ENCODE measurements around the gene STMN1. TPM values are rescaled to one million over a fixed set of nuclear protein-coding genes. Genes with fewer than 3 reads are reported as not detected.
A peak's percentile ranks its signal among the peaks of the same experiment; 100 is the strongest.

Gene STMN1
- total RNA-seq, 4 donors from 2014 or later = 19.0 to 26.5 (median 24.0) TPM

DNA sequence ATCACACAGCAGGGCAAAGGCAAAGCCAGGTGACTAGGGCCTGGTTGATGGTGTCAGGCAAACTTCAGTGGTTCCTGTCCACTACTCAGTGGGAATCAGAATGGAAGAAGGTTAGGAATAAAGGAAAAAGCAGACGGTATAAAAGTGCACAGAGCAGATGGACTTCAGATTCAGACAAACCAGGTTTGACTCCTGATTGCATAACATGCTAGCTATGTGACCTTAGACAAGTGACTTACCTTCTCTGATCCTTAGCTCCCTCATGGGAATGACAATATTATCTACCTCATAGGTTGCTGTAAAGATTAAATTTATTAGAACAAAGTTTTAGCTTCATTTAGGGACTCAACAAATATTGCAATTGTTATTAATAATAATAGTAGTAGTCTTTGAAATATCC, 35.6 kb downstream of the STMN1 start:
- H3K4me3 ChIP-seq (ENCODE audit: low read depth, poor library complexity, severe bottlenecking) = no peak overlapping the region
- TF ChIP-seq, protein P1, sequence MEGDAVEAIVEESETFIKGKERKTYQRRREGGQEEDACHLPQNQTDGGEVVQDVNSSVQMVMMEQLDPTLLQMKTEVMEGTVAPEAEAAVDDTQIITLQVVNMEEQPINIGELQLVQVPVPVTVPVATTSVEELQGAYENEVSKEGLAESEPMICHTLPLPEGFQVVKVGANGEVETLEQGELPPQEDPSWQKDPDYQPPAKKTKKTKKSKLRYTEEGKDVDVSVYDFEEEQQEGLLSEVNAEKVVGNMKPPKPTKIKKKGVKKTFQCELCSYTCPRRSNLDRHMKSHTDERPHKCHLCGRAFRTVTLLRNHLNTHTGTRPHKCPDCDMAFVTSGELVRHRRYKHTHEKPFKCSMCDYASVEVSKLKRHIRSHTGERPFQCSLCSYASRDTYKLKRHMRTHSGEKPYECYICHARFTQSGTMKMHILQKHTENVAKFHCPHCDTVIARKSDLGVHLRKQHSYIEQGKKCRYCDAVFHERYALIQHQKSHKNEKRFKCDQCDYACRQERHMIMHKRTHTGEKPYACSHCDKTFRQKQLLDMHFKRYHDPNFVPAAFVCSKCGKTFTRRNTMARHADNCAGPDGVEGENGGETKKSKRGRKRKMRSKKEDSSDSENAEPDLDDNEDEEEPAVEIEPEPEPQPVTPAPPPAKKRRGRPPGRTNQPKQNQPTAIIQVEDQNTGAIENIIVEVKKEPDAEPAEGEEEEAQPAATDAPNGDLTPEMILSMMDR (IDR thresholded peaks at IDR 0.05) = no peak
- TF ChIP-seq POLR2A (IDR thresholded peaks at IDR 0.05) = no peak
- intact Hi-C loops (cut with DNase I; ENCODE audit: low total_unique reads) = no loop called here
- 81 to 100% methylated on average over 1 of the region's 1 CpG for WGBS, 2 donors
- DNase-seq (ENCODE audit: low spot score in 2 of 2) = no peak

DNA sequence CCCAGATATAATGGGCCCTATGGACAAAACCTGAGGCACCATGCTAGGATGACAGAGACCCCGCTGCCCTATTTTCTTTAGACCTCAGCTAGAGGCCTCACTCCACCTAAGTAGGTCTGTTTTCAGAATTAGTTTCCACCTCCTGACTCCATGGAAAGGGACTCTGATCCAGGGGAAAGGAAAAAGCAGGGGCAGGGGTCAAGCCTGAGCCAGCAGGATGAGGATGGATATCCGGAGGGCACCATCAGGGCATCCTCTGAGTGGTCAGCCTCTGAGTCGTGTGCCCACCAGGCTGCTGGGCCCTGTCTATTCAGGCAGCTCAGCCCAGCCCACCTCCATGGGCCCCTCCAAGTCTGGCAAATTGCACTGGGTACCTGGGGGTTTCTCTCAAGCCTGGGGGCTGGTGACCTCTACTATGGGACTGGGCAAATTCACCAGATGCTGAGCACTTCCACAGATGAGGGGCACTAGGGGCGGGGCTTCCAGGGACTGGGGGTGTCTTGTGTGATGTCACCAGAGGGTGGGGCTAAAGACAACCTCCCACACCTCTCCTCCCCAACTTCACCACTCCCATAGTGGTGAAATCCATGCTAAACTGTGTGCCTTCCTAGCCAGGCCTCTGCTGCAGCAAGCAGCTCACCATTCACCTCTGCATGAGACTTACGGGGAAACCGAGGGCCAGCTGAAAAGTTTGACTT, 36.2 kb downstream of the STMN1 start:
- intact Hi-C loops (cut with DNase I; ENCODE audit: low total_unique reads) = no loop called here
- 70 to 73% methylated on average over 5 to 6 of the region's 6 CpGs for WGBS, 2 donors
- DNase-seq (ENCODE audit: low spot score in 2 of 2) = no peak
- TF ChIP-seq, protein P1 (IDR thresholded peaks at IDR 0.05) = no peak
- no peak for TF ChIP-seq POLR2A (IDR thresholded peaks at IDR 0.05)
- H3K4me3 ChIP-seq (ENCODE audit: low read depth, poor library complexity, severe bottlenecking) = no peak overlapping the region

DNA sequence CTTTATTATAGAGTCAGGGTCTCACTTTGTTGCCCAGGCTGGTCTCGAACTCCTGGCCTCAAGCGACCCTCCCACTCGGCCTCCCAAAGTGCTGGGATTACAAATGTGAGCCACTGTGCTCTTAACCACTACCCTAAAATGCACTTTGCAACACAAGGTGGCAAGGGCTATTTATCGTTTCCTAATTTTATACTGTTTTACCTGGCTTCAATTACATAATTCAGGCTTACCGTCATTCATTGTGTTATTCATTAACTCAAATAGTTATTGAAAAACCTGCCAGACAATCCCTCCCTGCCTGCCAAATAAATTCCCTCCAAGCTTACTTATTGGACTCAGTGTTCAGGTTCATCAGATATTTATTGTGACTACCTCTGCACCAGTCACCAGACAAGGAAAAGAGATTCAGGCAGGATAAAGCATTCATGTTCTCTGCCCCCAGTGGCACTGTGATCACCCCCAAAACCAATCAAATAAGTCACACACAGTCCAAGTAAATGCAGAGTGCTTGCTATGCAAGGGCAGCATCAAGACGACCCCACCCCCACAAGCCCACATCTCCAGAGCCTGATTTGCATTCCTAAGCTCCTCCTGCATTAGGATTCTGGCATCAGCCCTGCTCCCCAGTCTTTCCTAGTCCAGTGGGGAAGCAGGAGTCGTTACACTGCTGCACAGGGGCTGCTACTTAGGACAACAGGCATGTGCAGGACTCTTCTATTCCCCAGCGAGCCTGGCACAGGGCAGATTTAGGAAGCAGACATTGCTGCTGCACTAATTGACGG, 38.8 kb downstream of the STMN1 start:
- intact Hi-C loops (cut with DNase I; ENCODE audit: low total_unique reads) = no loop called here
- whole genome bisulfite sequencing, 2 donors = 70 to 74% methylated on average over 9 of the region's 9 CpGs
- no peak for TF ChIP-seq POLR2A (IDR thresholded peaks at IDR 0.05)
- TF ChIP-seq, protein P1 (IDR thresholded peaks at IDR 0.05) = no peak
- DNase-seq (ENCODE audit: low spot score in 2 of 2) = peak in 1 of 2 donors; percentile 59
- H3K4me3 ChIP-seq (ENCODE audit: low read depth, poor library complexity, severe bottlenecking) = no peak overlapping the region

DNA sequence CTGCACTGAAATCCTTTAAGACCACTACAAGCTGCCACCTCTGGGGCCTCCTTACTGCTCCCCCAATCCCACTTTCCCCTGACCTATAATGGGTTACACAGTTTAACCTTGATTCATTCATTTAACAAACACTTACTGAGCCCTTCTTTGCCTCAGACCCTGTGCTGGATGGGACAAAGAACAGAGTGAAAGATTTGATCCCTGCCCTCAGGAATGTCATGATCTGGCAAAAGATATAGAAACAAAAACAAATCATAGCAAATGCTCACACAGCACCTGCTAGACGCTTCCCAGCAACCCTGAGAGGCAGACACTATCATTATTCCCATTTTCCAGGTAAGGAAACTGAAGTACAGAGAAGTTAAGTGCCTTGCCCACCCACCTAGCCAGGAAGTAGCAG, 39.9 kb downstream of the STMN1 start:
- no peak for DNase-seq (ENCODE audit: low spot score in 2 of 2)
- no peak overlapping the region for H3K4me3 ChIP-seq (ENCODE audit: low read depth, poor library complexity, severe bottlenecking)
- TF ChIP-seq, protein P1 (IDR thresholded peaks at IDR 0.05) = no peak
- TF ChIP-seq POLR2A (IDR thresholded peaks at IDR 0.05) = no peak
- intact Hi-C loops (cut with DNase I; ENCODE audit: low total_unique reads) = no loop called here
- WGBS, 2 donors = 86 to 92% methylated on average over 1 of the region's 1 CpG

DNA sequence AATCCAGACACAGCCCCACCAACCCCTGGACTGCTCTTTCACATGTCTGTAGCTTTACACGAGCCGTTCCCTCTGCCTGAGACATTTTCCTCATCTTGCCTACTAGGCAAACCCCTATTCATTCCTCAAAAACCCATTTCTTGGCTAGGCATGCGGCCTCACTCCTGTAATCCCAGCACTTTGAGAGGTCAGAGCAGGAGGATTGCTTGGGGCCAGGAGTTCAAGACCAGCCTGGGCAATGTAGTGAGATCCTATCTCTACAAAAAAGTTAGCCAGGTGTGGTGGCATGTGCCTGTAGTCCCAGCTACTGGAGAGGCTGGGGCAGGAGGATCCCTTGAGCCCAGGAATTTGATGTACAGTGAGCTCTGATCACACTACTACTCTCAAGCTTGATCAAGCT, 41.8 kb downstream of the STMN1 start:
- no peak for TF ChIP-seq POLR2A (IDR thresholded peaks at IDR 0.05)
- TF ChIP-seq, protein P1 (IDR thresholded peaks at IDR 0.05) = no peak
- intact Hi-C loops (cut with DNase I; ENCODE audit: low total_unique reads) = no loop called here
- no peak overlapping the region for H3K4me3 ChIP-seq (ENCODE audit: low read depth, poor library complexity, severe bottlenecking)
- 91 to 97% methylated on average over 3 of the region's 3 CpGs for WGBS, 2 donors
- no peak for DNase-seq (ENCODE audit: low spot score in 2 of 2)

Data from lower leg skin (tissue), 4 donors.